ENCODE results near the gene NDUFV3.
A peak's percentile ranks its signal among the peaks of the same experiment; 100 is the strongest.

DNA sequence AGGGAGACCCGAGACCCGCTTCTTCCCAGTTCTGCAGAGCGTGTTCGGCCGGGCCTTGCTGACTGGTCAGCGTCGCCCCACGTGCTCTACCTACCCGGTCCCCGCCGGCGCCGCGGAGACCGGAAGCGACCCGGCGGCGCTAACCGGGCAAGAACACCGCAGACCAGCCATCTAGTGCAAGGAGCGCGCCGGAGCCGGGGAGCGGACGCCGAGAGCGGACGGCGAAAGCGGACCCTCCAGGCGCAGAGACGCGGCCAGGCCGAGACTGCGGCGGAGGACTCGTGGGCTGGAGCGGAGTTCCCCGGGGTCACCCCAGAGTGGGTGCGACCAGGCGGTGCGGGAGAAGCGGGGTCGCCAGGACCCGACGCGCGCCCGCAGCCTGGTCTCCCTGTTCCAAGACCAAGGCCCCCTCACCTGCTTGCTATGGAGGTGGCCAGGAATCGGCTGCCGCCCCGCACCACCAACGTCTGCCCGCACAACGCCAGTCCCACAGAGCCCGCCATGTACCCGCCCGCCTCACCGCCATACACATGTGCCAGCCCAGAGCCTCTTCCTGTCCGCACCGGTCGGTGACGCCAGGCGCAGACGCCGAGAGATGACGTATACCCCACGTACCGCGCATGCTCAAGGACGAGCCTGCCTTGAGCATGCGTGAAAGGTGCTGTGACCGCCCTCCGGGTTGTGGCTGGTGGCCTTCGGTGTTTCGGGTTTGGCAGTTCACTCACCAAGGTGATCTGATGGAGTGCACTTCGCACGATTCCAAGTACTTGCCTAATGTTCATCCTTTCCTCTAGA, 13.9 kb upstream of the NDUFV3 start, which contains the start of gene WDR4:
- no peak for TF ChIP-seq CTCF (IDR thresholded peaks at IDR 0.05)
- peak; percentile 72 for TF ChIP-seq POLR2A (IDR thresholded peaks at IDR 0.05)

Data from breast epithelium (tissue), 3 donors.